GM21447 (cell line): Measurements from ENCODE around the gene ZDHHC18.

Experiments
- ATAC-seq: cut with Tn5 transposase; IDR thresholded peaks from one replicate; pipeline ENCODE4 v1.9.1; 2021; ENCODE audit not compliant: unreplicated experiment

ZDHHC18 gene, protein sequence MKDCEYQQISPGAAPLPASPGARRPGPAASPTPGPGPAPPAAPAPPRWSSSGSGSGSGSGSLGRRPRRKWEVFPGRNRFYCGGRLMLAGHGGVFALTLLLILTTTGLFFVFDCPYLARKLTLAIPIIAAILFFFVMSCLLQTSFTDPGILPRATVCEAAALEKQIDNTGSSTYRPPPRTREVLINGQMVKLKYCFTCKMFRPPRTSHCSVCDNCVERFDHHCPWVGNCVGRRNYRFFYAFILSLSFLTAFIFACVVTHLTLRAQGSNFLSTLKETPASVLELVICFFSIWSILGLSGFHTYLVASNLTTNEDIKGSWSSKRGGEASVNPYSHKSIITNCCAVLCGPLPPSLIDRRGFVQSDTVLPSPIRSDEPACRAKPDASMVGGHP

DNA sequence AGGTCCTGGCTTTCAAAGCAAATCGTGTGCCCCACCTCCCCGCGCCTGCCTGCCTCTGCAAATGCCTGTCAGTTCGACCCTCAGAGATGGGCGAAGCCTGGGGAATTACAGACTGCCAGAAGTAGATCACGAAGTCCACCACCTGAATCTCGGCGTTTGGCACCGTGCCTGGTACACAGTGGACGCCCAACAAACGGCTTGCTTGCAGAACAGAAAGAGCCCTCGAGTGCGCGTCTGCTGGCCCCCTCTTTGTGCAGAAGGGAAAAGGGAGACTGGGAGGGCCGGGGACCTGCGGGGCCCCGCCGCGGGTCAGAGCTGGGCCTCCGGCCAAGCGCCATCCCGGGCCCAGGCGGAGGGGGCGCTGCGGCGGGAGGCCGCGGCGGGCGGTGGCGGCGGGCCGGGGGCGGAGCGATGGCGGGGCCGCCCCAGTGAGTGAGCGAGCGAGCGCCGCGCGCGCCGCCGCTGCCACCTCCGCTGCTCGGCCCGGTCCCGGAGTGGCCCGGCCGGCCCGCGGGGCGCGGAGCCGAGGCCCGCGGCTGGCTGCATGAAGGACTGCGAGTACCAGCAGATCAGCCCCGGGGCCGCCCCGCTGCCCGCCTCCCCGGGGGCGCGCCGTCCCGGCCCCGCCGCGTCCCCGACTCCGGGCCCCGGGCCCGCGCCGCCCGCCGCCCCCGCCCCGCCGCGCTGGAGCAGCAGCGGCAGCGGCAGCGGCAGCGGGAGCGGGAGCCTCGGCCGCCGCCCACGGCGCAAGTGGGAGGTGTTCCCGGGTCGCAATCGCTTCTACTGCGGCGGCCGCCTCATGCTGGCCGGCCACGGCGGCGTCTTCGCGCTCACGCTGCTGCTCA, at the start of gene ZDHHC18:
ZDHHC18 (plus strand) TSS at position 428 of the 845 bp plus-strand sequence; CDS start at position 545, 117 bp downstream.
- ATAC-seq, result no peak

DNA sequence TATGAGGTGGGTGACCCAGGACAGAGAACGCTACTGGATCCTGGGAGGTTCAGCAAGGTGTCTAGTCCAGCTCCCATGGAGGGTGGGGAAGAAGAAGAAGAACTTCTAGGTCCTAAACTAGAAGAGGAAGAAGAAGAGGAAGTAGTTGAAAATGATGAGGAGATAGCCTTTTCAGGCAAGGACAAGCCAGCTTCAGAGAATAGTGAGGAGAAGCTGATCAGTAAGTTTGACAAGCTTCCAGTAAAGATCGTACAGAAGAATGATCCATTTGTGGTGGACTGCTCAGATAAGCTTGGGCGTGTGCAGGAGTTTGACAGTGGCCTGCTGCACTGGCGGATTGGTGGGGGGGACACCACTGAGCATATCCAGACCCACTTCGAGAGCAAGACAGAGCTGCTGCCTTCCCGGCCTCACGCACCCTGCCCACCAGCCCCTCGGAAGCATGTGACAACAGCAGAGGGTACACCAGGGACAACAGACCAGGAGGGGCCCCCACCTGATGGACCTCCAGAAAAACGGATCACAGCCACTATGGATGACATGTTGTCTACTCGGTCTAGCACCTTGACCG, 47.3 kb upstream of the ZDHHC18 start:
- ATAC-seq, result no peak

DNA sequence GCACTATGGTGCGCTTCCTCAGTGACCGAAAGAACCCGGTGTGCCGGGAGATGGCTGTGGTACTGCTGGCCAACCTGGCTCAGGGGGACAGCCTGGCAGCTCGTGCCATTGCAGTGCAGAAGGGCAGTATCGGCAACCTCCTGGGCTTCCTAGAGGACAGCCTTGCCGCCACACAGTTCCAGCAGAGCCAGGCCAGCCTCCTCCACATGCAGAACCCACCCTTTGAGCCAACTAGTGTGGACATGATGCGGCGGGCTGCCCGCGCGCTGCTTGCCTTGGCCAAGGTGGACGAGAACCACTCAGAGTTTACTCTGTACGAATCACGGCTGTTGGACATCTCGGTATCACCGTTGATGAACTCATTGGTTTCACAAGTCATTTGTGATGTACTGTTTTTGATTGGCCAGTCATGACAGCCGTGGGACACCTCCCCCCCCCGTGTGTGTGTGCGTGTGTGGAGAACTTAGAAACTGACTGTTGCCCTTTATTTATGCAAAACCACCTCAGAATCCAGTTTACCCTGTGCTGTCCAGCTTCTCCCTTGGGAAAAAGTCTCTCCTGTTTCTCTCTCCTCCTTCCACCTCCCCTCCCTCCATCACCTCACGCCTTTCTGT, 46.0 kb upstream of the ZDHHC18 start:
- no peak for ATAC-seq

DNA sequence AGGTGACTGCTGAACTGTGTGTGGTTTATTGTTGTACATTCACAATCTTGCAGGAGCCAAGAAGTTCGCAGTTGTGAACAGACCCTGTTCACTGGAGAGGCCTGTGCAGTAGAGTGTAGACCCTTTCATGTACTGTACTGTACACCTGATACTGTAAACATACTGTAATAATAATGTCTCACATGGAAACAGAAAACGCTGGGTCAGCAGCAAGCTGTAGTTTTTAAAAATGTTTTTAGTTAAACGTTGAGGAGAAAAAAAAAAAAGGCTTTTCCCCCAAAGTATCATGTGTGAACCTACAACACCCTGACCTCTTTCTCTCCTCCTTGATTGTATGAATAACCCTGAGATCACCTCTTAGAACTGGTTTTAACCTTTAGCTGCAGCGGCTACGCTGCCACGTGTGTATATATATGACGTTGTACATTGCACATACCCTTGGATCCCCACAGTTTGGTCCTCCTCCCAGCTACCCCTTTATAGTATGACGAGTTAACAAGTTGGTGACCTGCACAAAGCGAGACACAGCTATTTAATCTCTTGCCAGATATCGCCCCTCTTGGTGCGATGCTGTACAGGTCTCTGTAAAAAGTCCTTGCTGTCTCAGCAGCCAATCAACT, 45.2 kb upstream of the ZDHHC18 start:
- ATAC-seq, result no peak

DNA sequence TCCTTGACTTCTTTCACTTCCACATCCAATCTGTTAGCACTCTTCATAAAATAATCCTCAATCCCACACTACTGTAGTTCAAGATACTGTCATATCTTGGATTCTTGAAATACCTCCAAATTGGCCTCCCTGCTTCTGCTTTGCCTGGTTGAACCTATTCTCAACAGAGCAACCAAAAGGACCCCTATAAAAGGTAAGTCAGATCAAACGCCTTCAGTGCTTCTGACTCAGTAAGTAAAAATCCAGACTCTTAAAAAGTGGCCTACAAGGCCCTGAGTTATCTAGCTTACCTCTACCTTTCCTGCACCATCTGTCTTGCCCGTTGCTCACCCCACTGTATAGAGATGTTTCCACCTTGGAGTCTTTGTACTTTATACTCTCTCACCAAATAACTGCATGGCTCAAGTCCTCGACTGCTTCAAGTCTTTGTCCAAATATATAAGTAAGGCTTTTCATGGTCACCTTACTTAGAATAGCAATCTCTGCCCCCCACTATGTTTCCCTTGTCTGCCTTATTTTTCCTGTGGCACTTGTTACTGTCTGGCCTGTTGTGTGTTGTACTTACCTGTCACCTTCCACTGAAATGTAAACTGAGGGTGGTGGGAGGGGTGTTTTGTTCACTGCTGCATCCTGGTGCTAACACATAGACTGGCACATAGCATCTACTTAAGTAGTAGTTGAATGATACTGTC, 43.8 kb upstream of the ZDHHC18 start:
- no peak for ATAC-seq

DNA sequence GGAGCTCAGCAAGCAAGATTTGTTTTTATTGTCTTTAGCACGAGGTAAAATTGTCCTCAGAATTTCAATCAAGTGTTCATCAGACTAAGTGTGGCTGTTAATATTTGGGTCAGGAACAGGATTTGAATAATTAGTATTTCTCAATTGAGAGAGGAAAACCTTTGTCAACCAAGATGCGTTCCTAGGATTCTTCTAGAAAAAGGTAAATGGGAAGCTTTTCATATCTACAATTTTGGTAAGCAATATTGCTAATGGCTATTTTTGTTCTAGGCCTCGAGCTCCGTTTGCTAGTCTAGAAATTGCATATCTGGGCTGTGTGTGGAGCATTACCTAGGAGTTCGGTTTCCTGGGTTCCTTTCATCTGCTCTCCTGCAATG, 42.9 kb upstream of the ZDHHC18 start:
- no peak for ATAC-seq

DNA sequence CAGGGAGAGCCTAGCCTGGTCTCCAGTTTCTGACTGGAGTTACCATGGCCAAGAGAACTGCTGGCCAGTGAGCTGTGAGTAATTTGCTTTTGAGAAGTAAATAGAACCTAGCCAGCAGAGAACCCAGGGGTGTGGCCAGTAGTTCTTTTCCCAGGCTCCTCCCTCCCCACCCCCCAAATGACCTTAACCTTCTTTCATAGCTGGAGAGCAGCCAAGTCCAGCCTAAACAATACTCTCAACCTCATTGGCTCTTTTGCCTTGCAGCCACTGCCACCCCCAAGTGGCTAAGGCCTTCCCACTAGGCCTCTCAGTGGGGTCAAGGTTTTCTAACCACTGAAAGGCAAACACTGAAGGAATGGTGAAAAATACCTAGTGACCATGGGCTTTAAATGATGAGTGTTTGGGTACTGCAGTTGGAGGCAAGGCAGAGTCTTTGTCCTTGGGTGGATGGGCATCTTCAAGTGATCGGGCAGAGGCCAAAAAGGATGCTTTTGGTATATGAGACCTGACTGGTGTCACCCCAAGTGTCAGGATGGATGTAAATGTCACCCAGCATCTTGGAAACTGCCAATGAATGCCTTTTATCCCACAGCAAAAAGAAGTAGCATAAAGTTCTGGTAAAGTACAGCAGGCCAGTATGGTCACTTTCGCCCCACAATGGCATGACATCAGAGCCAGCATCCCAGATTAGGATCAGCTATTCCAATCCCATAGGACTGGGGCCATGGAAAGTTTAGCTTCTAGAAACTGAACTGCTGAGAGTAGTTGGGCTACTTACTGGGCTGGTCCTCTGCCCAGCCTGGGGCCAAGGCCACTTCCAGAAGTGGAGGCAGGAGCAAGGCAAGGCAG, 42.2 kb upstream of the ZDHHC18 start:
- no peak for ATAC-seq

DNA sequence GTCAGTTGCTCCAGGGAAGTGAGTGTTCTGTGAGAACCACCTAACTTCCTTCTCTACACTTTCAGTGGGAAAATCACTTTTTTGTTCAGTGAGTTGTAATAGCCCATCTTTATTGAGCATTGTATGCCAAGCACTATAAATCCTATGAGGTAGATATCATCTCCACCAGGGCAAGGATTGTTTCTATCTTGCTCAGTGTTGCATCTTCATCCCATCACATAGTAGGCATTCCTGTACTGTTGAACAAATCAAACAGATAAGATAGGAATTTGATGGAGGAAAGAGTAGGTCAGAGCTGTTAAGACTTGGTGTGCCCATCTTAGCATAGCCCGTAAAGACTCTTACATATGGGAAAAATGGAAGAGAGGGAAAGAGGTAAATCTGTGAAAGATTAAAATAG, 41.6 kb upstream of the ZDHHC18 start:
- no peak for ATAC-seq

DNA sequence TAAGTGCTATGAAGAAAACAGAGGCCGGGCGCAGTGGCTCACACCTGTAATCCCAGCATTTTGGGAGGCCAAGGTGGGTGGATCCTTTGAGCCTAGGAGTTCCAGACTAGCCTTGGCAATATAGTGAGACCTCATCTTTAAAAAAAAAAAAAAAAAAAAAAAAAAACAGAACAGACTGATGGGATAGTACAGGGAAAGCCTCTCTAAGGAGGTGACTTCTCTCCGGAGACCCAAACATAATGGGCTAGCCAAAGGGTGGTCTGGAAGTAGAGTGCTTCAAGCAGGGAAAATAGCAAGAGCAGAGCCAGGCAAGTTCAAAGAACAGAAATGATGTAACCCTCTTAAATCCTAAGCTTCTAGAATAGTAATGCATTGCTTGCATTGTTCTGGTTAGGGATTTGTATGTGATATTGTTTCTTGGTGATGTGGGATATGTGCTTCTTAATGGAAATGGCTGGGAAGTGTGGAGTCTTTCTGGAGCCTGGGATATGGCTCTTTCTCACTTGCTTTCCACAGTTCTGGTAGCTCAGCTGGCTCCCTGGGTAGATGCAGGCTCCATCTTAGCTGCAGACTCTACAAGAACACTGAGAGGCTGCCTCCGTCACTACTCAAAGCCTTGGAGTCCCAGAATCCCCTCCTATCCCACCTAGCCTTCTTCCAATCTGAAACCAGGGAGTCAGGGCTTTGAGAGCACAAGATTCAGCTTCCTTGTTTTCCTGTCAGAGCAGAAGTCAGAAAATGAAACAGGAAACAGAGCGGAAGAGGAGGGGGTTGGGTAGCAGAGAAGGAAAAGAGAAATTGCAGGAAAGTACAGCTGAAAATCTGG, 40.7 kb upstream of the ZDHHC18 start:
- no peak for ATAC-seq

DNA sequence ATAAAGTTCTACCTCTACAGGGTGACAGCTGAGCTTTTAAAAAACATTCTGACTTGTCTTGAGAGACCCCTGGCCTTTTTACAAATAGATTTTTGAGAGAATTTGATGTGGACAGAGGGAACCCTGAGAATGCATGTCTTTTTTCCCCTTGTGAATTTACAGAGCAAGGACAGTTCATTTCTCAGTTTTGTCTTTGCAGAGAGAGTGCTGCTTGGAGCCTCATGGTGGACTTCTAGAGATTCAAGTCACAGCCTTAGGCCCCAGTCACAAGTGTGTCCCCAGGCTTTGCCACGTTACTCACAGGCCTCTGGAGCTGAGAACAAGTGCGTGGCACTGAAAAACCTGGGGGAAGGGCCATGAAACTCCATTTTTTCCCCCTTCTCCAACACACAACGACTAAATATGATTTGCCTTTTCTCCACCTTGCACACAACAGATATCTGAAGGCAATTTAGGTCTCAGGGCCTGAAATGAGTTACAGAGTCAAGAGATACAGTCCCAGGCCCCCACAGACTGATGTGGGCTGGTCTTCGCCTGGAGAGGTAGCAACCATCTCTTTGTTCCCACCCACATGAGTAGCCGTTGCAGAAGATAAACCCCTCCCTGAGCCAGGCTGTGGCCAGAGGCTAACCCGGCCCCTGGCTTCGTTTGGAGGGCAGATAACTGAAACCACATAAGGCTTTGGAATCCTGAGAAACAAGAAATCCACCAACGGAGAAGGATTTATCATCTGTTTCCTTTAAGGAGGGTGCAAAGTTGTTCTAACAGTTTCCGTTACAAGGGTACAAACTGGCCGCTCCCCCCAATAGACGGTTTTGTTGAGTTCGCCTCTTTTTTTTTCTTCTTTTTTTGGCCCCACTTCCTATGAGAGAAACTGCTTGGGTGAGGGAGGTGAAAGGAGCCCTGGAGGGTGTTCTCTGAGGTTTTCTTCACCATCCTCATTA, 39.8 kb upstream of the ZDHHC18 start:
- ATAC-seq, result no peak

DNA sequence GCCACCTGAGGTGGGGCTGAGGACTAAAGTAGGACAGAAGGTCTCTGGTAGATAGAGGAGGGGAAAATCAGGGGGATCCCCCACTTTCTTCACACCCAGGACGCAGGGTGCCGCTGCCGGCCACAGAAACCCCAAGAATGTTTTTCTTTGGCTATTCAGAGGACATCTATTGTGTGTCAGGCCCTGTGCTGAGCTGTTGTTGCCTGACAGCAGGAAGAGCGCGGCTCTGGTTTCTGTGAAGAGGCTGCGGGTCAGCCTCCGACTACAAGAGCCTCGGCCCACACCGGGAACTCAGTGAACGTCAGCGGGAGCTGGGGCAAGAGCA, 39.1 kb upstream of the ZDHHC18 start:
- peak; percentile 43 for ATAC-seq

DNA sequence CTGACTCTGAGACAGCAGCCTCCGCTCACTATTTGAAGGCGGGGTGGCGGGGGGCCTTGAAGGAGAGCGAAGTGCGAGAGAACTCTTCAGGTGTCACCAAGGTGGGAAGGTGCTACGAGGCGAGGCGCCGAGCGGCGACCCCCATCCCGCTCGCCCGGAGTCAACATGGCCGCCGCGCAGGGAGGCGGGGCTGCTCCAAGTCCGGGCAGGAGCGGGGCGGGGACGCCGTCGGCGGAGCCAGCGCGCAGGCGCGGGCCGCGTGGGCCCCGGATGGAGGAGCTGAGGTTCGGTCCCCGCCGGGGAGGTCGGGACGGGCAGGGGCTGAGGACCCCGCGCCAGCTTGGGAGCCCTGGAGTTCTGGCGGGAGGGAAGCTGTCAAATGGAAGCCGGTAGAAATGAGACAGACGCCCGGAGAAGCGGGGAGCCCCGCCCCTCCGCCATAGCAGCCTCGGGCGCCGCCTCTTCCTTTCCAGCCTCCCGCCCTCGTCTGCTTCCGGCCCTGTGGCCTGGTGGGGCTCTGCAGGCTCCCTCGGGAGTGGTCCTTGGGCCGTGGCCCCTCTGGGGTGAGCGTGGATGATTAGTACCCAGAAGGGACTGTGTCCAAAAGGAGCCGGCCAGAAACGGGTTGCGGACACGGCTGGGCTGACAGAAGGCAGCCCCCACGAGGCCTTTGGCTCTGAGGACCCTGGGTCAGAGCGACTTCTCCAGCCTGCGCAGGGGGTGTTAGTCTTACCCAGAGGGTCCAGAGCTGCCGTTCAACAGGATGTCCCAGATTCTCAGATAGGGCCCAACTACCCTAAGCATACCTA, 38.6 kb upstream of the ZDHHC18 start, which contains the start of gene PIGV:
PIGV (plus strand) TSS at position 245 of the 809 bp plus-strand sequence. CDS start 2,866 bp downstream, outside the sequence.
- peak; percentile 54 for ATAC-seq

DNA sequence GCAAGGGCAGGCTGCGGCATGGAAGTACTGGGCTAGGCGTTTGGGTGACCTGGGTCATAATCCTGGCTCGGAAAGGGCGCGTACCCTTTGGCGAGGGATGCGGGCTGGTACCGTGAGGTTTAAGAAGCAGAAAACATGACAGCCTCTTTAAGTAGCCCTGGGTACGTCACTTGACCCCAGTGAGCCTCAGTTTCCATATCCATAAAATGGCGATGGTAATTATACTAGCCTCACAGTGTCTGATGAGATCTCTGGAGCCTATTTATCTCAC, 38.0 kb upstream of the ZDHHC18 start:
- no peak for ATAC-seq

DNA sequence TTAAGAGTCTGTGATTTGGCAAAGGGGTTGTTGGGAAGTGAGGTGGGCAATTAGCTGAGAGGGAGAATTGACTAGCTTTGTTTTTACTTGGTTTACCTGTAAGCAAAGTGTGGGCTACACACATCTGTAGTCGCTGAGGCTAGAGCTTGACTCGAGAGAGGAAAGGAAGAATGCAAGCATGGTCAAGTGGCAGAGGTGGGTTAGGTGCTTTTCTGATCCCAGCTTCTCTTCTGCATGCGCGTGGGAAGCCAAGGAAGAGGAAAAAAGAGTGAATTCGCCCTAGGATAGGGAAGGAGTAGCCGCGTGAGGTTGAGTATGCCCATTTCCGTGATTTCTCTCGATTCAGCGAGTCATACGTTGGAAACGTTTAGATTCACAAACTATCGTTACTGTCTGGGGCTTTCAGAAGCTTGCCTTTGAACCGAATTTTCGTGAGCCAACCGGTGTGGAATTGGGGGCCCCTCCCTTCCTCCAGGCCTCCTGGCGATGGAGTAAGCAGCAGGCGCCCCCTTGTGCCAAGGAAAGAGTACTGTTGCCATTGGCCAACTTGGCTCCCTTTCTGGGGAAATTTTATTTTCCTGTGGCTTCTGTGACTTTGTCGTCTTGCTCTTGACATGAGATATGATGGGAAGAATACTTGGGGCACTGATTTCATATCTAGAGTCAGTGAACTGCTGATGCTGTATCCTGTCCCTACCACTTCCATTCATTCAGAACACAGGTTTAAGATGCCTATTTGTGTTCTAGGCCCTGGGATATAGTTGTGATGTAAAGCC, 37.5 kb upstream of the ZDHHC18 start:
- ATAC-seq, result no peak

DNA sequence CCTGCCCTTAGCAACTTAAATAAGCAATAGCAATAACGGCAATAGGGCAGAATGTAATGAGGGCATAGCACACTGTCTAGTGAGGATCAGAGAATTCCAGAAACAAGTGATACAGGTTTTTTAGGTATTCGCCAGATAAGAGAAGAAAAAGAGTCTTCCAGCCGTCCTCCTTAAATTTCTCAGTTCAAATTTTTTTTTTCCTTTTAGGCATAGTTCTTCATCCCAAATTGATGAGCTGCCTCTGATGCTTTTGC, 36.9 kb upstream of the ZDHHC18 start:
- no peak for ATAC-seq

DNA sequence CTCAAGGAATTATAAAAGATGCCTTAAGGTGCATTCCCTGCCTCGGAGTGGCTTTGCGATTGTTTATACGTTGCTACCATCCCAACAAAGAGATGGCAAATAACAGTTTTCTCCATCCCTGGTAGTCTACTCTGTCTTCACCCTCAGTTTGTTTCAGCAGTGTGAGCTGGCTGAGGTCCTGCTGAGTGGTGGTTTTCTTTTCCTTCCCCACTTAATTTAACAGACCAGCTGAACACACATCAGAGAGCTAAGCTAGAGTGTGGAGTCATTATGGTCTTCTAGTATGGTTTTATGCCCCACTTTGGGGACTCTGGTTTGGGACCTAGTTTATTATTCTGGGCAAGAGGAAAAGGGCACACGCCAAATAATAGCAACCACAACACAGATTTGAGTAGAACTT, 36.6 kb upstream of the ZDHHC18 start:
- ATAC-seq, result no peak

DNA sequence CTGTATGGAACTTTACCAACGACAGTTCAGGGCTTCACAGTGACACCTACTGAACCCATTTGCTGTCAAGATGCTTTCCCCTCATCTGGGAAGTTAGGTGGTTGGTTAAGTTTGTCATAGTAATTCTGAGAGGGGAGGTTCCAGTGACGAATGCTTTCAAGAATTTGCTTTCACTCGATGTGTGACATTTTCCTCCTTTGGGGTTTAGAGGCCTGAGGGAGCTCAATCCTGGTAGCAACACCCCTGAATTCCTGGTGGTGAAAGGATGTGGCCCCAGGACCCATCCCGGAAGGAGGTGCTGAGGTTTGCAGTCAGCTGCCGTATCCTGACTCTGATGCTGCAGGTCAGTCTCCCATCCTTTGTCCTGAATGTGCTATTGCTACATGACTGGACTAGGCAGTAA, 35.9 kb upstream of the ZDHHC18 start:
- ATAC-seq, result no peak
